ENCODE data around the gene FAM107B.

DNA sequence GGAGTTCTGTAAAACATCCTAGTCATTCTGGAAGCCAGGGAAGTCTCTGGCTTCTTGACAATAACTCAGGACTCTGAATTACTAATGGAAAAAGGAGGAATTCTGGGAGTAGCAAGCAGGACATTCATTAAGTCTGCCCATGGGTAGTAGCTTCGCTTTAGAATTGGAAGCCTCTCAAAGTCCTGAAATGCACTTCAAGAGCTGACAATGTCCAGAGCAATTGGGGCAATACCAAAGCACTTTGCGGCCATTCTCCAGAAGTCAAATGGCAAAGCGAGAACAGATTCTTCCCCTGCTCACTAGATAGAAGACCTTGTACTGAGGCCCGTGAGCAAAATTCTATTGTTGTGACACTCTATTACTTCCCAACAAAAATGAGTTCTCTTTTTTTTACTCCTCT lies 293.7 kb downstream of the FAM107B start:
- TF ChIP-seq, protein P1, sequence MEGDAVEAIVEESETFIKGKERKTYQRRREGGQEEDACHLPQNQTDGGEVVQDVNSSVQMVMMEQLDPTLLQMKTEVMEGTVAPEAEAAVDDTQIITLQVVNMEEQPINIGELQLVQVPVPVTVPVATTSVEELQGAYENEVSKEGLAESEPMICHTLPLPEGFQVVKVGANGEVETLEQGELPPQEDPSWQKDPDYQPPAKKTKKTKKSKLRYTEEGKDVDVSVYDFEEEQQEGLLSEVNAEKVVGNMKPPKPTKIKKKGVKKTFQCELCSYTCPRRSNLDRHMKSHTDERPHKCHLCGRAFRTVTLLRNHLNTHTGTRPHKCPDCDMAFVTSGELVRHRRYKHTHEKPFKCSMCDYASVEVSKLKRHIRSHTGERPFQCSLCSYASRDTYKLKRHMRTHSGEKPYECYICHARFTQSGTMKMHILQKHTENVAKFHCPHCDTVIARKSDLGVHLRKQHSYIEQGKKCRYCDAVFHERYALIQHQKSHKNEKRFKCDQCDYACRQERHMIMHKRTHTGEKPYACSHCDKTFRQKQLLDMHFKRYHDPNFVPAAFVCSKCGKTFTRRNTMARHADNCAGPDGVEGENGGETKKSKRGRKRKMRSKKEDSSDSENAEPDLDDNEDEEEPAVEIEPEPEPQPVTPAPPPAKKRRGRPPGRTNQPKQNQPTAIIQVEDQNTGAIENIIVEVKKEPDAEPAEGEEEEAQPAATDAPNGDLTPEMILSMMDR (IDR thresholded peaks at IDR 0.05; ENCODE audit: extremely low read depth in 1 of 2, insufficient read depth in 1 of 2, low read depth in 1 of 2, low read length in 2 of 2): no peak
- TF ChIP-seq POLR2AphosphoS5 (IDR thresholded peaks at IDR 0.05; ENCODE audit: insufficient read depth, low read depth, low read length): no peak
- TF ChIP-seq FOS (IDR thresholded peaks at IDR 0.05; ENCODE audit: borderline replicate concordance, insufficient read depth, low read length): no peak
- TF ChIP-seq JUN (IDR thresholded peaks at IDR 0.05; ENCODE audit: borderline replicate concordance, insufficient read depth, insufficient read length, low read depth): no peak
- no peak for TF ChIP-seq POLR2A (IDR thresholded peaks at IDR 0.05; ENCODE audit: low read depth, low read length)

Data from endothelial cell of umbilical vein (primary cell).